Fibroblast of skin of right quadriceps (primary cell): ENCODE data around the gene LRRC73.
"Not testable (repeated sequence)": the region's sequence is repeated elsewhere in the genome, so short reads cannot be mapped to it uniquely, and the experiment has no call there.

Experiments
- DNase-seq: peaks from one replicate; pipeline ENCODE4 v3.0.0-alpha.2; 2013

LRRC73 gene

GRCh38 chr6:43509984-43510826 is at the start of gene LRRC73:
Gene LRRC73, minus strand, starts transcription at chr6:43510346. Its CDS starts 561 bp downstream, at chr6:43509785.
- peak; percentile 70 for DNase-seq

- no peak for DNase-seq
Measured at GRCh38 chr6:43559328-43559727, 49.2 kb upstream of the LRRC73 start.

- DNase-seq, result not testable (repeated sequence)
Measured at GRCh38 chr6:43557620-43558019, 47.5 kb upstream of the LRRC73 start.

- DNase-seq, result no peak
Measured at GRCh38 chr6:43547222-43547621, 37.1 kb upstream of the LRRC73 start.

GRCh38 chr6:43544461-43544860 is 34.3 kb upstream of the LRRC73 start:
- no peak for DNase-seq

GRCh38 chr6:43541774-43542471 is 31.8 kb upstream of the LRRC73 start:
- DNase-seq, result no peak

- no peak for DNase-seq
Measured at GRCh38 chr6:43540507-43540906, 30.4 kb upstream of the LRRC73 start.

GRCh38 chr6:43539409-43539808 is 29.3 kb upstream of the LRRC73 start:
- DNase-seq, result not testable (repeated sequence)

- DNase-seq, result not testable (repeated sequence)
Measured at GRCh38 chr6:43538986-43539385, 28.8 kb upstream of the LRRC73 start.

GRCh38 chr6:43532201-43532600 is 22.1 kb upstream of the LRRC73 start:
- no peak for DNase-seq

- no peak for DNase-seq
Measured at GRCh38 chr6:43524483-43524961, 14.4 kb upstream of the LRRC73 start.

GRCh38 chr6:43523284-43523683 is 13.1 kb upstream of the LRRC73 start:
- no peak for DNase-seq

- DNase-seq, result no peak
Measured at GRCh38 chr6:43522547-43523261, 12.6 kb upstream of the LRRC73 start.

- no peak for DNase-seq
Measured at GRCh38 chr6:43521836-43522235, 11.7 kb upstream of the LRRC73 start.

GRCh38 chr6:43520097-43520496 is 10.0 kb upstream of the LRRC73 start:
- no peak for DNase-seq

- DNase-seq, result no peak
Measured at GRCh38 chr6:43517505-43518357, 7.6 kb upstream of the LRRC73 start.

- peak; percentile 97 for DNase-seq
Measured at GRCh38 chr6:43516697-43517504, 6.8 kb upstream of the LRRC73 start, which contains the start of the genes POLR1C and YIPF3. Gene POLR1C, plus strand, starts transcription at chr6:43517089. Its CDS starts 21 bp downstream, at chr6:43517110. Gene YIPF3, minus strand, starts transcription at chr6:43516926. Its CDS starts 119 bp downstream, at chr6:43516807.

GRCh38 chr6:43516367-43516696 is 6.2 kb upstream of the LRRC73 start:
- no peak for DNase-seq

- no peak for DNase-seq
Measured at GRCh38 chr6:43515808-43516207, 5.7 kb upstream of the LRRC73 start.

- DNase-seq, result no peak
Measured at GRCh38 chr6:43511824-43512415, 1.8 kb upstream of the LRRC73 start.

- no peak for DNase-seq
Measured at GRCh38 chr6:43510827-43511163, 649 bp upstream of the LRRC73 start.
